Measurements from ENCODE around the gene PHF2. TPM values are rescaled to one million over a fixed set of nuclear protein-coding genes. Genes with fewer than 3 reads are reported as not detected.

PHF2 gene
- total and polyA plus RNA-seq, 4 experiments from 2014 or later, result 0.48 to 41.2 (median 21.0) TPM

GRCh38 chr9:93682155-93682968 lies 106.0 kb downstream of the PHF2 start:
- Histone ChIP-seq H3K4me3 (ENCODE audit: low read length in 2 of 2) (no peak overlapping the region), H3K36me3 (ENCODE audit: insufficient read depth, low read length) (no peaks in the 10 kb centered on the region), H3K27me3 (ENCODE audit: insufficient read depth, low read length) (no peaks in the 10 kb centered on the region), H3K27ac (ENCODE audit: low read depth, low read length) (no peak overlapping the region), H3K4me1 (ENCODE audit: insufficient read depth, low read length) (no peaks in the 10 kb centered on the region), H3K9me3 (ENCODE audit: control insufficient read depth in 1 of 2, low read length in 2 of 2) (no peaks in the 10 kb centered on the region)
- no peak overlapping the region for H3K27ac Mint-ChIP-seq
- H3K9me3 Mint-ChIP-seq, result peaks cover 0 to 5% (median 2%) of the 10 kb centered on the region in 8 donors
- H3K4me1 Mint-ChIP-seq, result peaks cover 3 to 10% (median 6%) of the 10 kb centered on the region in 4 donors
- DNase-seq, result peak in 4 of 5 donors; percentile 28 to 39 (median 32)
- no peak overlapping the region for H3K4me3 Mint-ChIP-seq
- POLR2A ChIA-PET (ENCODE audit: partially characterized antibody), result no interaction called here
- peaks cover 4 to 5% of the 10 kb centered on the region in 2 donors for H3K27me3 Mint-ChIP-seq
- H3K36me3 Mint-ChIP-seq, result peaks cover 7 to 13% of the 10 kb centered on the region in 2 donors
- CTCF ChIA-PET (ENCODE audit: partially characterized antibody), result interaction anchor here (1.0 to 5.6 kb wide), 3 partner anchors 8 to 280 kb away, joined by 3 to 44 read pairs (median 4); no protein-coding TSS in a partner anchor
- intact Hi-C loops (cut with micrococcal nuclease), result no loop called here

GRCh38 chr9:93683331-93684134 lies 107.1 kb downstream of the PHF2 start:
- H3K27ac ChIP-seq (ENCODE audit: low read depth, low read length), result no peak overlapping the region
- no peaks in the 10 kb centered on the region for H3K36me3 ChIP-seq (ENCODE audit: insufficient read depth, low read length)
- peaks cover 5 to 6% of the 10 kb centered on the region in 2 donors for H3K27me3 Mint-ChIP-seq
- H3K4me1 ChIP-seq (ENCODE audit: insufficient read depth, low read length), result no peaks in the 10 kb centered on the region
- no peak for DNase-seq
- H3K9me3 ChIP-seq (ENCODE audit: control insufficient read depth in 1 of 2, low read length in 2 of 2), result no peaks in the 10 kb centered on the region
- H3K27me3 ChIP-seq (ENCODE audit: insufficient read depth, low read length), result no peaks in the 10 kb centered on the region
- no peak overlapping the region for H3K4me3 ChIP-seq (ENCODE audit: low read length in 2 of 2)
- CTCF ChIA-PET (ENCODE audit: partially characterized antibody), result interaction anchor here (1.0 to 5.6 kb wide), 2 partner anchors 7 to 279 kb away, joined by 3 to 44 read pairs; no protein-coding TSS in a partner anchor
- POLR2A ChIA-PET (ENCODE audit: partially characterized antibody), result no interaction called here
- peaks cover 0 to 13% (median 7%) of the 10 kb centered on the region in 8 donors for H3K9me3 Mint-ChIP-seq
- H3K4me1 Mint-ChIP-seq, result peaks cover 3 to 10% (median 6%) of the 10 kb centered on the region in 4 donors
- peaks cover 0 to 5% of the 10 kb centered on the region in 2 donors for H3K36me3 Mint-ChIP-seq
- intact Hi-C loops (cut with micrococcal nuclease), result no loop called here
- H3K4me3 Mint-ChIP-seq, result no peak overlapping the region
- H3K27ac Mint-ChIP-seq, result no peak overlapping the region

DNA sequence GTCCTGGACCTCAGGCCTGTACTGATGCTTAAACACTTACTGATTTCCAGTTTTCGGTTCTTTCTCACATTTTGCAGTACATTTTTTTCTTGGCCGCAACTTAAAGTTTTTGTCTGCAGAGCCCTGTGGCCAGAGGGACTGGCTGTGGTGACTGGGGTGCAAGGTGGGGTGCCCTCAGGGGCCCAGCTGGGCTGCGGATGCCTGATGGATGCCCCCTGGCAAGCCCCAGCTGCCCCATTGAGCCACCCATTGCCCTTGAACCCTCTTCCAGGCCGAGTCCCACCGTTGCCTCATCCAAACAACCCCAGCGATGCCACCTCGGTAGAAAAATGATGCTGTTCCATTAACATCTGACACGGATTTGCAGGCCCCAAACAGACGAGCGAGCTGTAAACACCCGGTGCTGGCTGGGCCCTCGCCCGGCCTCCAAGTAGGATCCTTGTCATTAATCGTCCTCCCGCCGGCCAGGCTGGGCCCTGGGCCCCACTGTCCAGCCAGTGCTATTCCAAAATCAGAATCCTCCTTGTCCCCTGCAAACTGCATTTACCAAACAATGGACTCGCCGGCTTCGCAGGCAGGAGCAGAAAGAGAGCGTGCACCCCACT lies 107.9 kb downstream of the PHF2 start:
- H3K4me1 Mint-ChIP-seq, result peaks cover 3 to 10% (median 6%) of the 10 kb centered on the region in 4 donors
- intact Hi-C loops (cut with micrococcal nuclease), result no loop called here
- no peak for DNase-seq

GRCh38 chr9:93684806-93685543 lies 108.6 kb downstream of the PHF2 start:
- no peak overlapping the region for H3K27ac Mint-ChIP-seq
- intact Hi-C loops (cut with micrococcal nuclease), result no loop called here

More for the DNA sequence above, 107.9 kb downstream of the PHF2 start:
- no peaks in the 10 kb centered on the region for H3K27me3 ChIP-seq (ENCODE audit: insufficient read depth, low read length)
- Mint-ChIP-seq H3K4me3 (no peak overlapping the region), H3K36me3 (peaks cover 0 to 5% of the 10 kb centered on the region in 2 donors), H3K27ac (peak overlapping the region in 1 of 7 donors; percentile 4), H3K9me3 (peaks cover 0 to 20% (median 13%) of the 10 kb centered on the region in 8 donors), H3K27me3 (peaks cover 5 to 6% of the 10 kb centered on the region in 2 donors)
- ChIA-PET POLR2A (ENCODE audit: partially characterized antibody) (no interaction called here), CTCF (ENCODE audit: partially characterized antibody) (interaction anchor here (0.6 to 5.6 kb wide), 2 partner anchors 278 to 525 kb away, joined by 3 to 44 read pairs; no protein-coding TSS in a partner anchor)
- H3K4me3 ChIP-seq (ENCODE audit: low read length in 2 of 2), result no peak overlapping the region
- H3K36me3 ChIP-seq (ENCODE audit: insufficient read depth, low read length), result no peaks in the 10 kb centered on the region
- H3K4me1 ChIP-seq (ENCODE audit: insufficient read depth, low read length), result no peaks in the 10 kb centered on the region
- no peaks in the 10 kb centered on the region for H3K9me3 ChIP-seq (ENCODE audit: control insufficient read depth in 1 of 2, low read length in 2 of 2)
- no peak overlapping the region for H3K27ac ChIP-seq (ENCODE audit: low read depth, low read length)

GRCh38 chr9:93686127-93686879 lies 109.9 kb downstream of the PHF2 start:
- peaks cover 0 to 40% (median 26%) of the 10 kb centered on the region in 8 donors for H3K9me3 Mint-ChIP-seq
- Histone ChIP-seq H3K9me3 (ENCODE audit: control insufficient read depth in 1 of 2, low read length in 2 of 2) (no peaks in the 10 kb centered on the region), H3K27me3 (ENCODE audit: insufficient read depth, low read length) (no peaks in the 10 kb centered on the region), H3K4me1 (ENCODE audit: insufficient read depth, low read length) (no peaks in the 10 kb centered on the region), H3K27ac (ENCODE audit: low read depth, low read length) (no peak overlapping the region), H3K4me3 (ENCODE audit: low read length in 2 of 2) (no peak overlapping the region), H3K36me3 (ENCODE audit: insufficient read depth, low read length) (no peaks in the 10 kb centered on the region)
- no peak overlapping the region for H3K4me3 Mint-ChIP-seq
- H3K27me3 Mint-ChIP-seq, result peaks cover 5 to 6% of the 10 kb centered on the region in 2 donors
- intact Hi-C loops (cut with micrococcal nuclease), result no loop called here
- H3K4me1 Mint-ChIP-seq, result peaks cover 3 to 10% (median 6%) of the 10 kb centered on the region in 4 donors
- CTCF ChIA-PET (ENCODE audit: partially characterized antibody), result interaction anchor here (2.5 kb wide), 1 partner anchor 8 kb away, joined by 11 read pairs; no protein-coding TSS in a partner anchor
- H3K27ac Mint-ChIP-seq, result peak overlapping the region in 1 of 7 donors; percentile 9
- POLR2A ChIA-PET (ENCODE audit: partially characterized antibody), result no interaction called here
- H3K36me3 Mint-ChIP-seq, result peaks cover 0 to 5% of the 10 kb centered on the region in 2 donors
- DNase-seq, result no peak

More at GRCh38 chr9:93684806-93685543, 108.6 kb downstream of the PHF2 start:
- Mint-ChIP-seq H3K4me3 (no peak overlapping the region), H3K4me1 (peaks cover 3 to 10% (median 6%) of the 10 kb centered on the region in 4 donors), H3K9me3 (peaks cover 0 to 27% (median 17%) of the 10 kb centered on the region in 8 donors), H3K27me3 (peaks cover 5 to 6% of the 10 kb centered on the region in 2 donors), H3K36me3 (peaks cover 0 to 5% of the 10 kb centered on the region in 2 donors)
- ChIA-PET POLR2A (ENCODE audit: partially characterized antibody) (no interaction called here), CTCF (ENCODE audit: partially characterized antibody) (interaction anchor here (0.6 kb wide), 1 partner anchor 526 kb away, joined by 3 read pairs; no protein-coding TSS in a partner anchor)
- Histone ChIP-seq H3K27me3 (ENCODE audit: insufficient read depth, low read length) (no peaks in the 10 kb centered on the region), H3K4me3 (ENCODE audit: low read length in 2 of 2) (no peak overlapping the region), H3K4me1 (ENCODE audit: insufficient read depth, low read length) (no peaks in the 10 kb centered on the region), H3K9me3 (ENCODE audit: control insufficient read depth in 1 of 2, low read length in 2 of 2) (no peaks in the 10 kb centered on the region), H3K27ac (ENCODE audit: low read depth, low read length) (no peak overlapping the region), H3K36me3 (ENCODE audit: insufficient read depth, low read length) (no peaks in the 10 kb centered on the region)
- no peak for DNase-seq

DNA sequence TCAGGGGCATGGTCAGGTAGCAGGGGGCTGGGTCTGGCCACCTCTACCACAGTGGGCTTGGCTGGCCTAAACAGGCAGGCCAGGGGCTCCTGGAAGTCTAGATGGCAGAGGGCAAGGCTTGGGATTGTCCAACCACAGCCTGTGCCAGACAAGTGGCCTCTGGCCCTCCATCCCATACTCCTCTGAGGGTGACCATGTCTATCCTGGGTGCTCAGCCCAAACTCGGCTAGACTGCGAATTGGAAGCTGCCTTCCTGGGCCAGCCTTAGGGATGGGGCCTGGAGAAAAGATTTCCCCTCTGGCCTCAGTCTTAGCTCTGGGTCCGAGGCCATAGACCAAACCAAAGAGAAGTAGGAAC lies 110.5 kb downstream of the PHF2 start:
- ChIA-PET CTCF (ENCODE audit: partially characterized antibody) (interaction anchor here (2.5 kb wide), 1 partner anchor 9 kb away, joined by 11 read pairs; no protein-coding TSS in a partner anchor), POLR2A (ENCODE audit: partially characterized antibody) (no interaction called here)
- no peak overlapping the region for H3K4me3 Mint-ChIP-seq
- no peaks in the 10 kb centered on the region for H3K9me3 ChIP-seq (ENCODE audit: control insufficient read depth in 1 of 2, low read length in 2 of 2)
- intact Hi-C loops (cut with micrococcal nuclease), result no loop called here
- peaks cover 2 to 6% (median 4%) of the 10 kb centered on the region in 4 donors for H3K4me1 Mint-ChIP-seq
- H3K36me3 ChIP-seq (ENCODE audit: insufficient read depth, low read length), result no peaks in the 10 kb centered on the region
- H3K27me3 Mint-ChIP-seq, result peaks cover 5 to 6% of the 10 kb centered on the region in 2 donors
- no peak overlapping the region for H3K27ac Mint-ChIP-seq
- DNase-seq, result no peak
- peaks cover 0 to 5% of the 10 kb centered on the region in 2 donors for H3K36me3 Mint-ChIP-seq
- H3K9me3 Mint-ChIP-seq, result peaks cover 0 to 45% (median 27%) of the 10 kb centered on the region in 8 donors
- no peaks in the 10 kb centered on the region for H3K27me3 ChIP-seq (ENCODE audit: insufficient read depth, low read length)
- no peaks in the 10 kb centered on the region for H3K4me1 ChIP-seq (ENCODE audit: insufficient read depth, low read length)
- H3K27ac ChIP-seq (ENCODE audit: low read depth, low read length), result no peak overlapping the region
- no peak overlapping the region for H3K4me3 ChIP-seq (ENCODE audit: low read length in 2 of 2)

Data from CD4-positive, alpha-beta memory T cell (primary cell).